ENCODE results near the gene PICK1. TPM values are rescaled to one million over a fixed set of nuclear protein-coding genes. Genes with fewer than 3 reads are reported as not detected.

PICK1 gene
- total and polyA plus RNA-seq, 2 of the 8 experiments (the other 6 are each of a cell fraction or from before 2014, with no cell fraction given), result 20.4 to 22.9 TPM

- no peak within 1 kb of the TSS for H4K5ac ChIP-seq (ENCODE audit: insufficient read length, low read depth, low read length)
- no peak within 1 kb of the TSS for H2BK5ac ChIP-seq (ENCODE audit: low read depth, low read length)
- peaks cover 0 to 2% of the 10 kb centered on the region in 2 experiments for H4K20me1 ChIP-seq (replicated peaks in 1 of 2; ENCODE audit: control insufficient read depth in 1 of 2, insufficient read depth in 2 of 2, low read length in 2 of 2)
- no peak within 1 kb of the TSS for H3K14ac ChIP-seq (ENCODE audit: insufficient read length)
- H2AFZ ChIP-seq (ENCODE audit: low read length), result no peak within 1 kb of the TSS
- H3K27ac ChIP-seq (ENCODE audit: low read depth, low read length), result no peak within 1 kb of the TSS
- no peaks in the 10 kb centered on the region for H3K79me1 ChIP-seq (ENCODE audit: low read depth, low read length)
- TF ChIP-seq TEAD4 (IDR thresholded peaks at IDR 0.05; ENCODE audit: low read depth, low read length), result peak; percentile 75
- TF ChIP-seq SP4 (IDR thresholded peaks at IDR 0.05; ENCODE audit: low read length), result no peak
- no peak within 1 kb of the TSS for H3K4me3 ChIP-seq (ENCODE audit: extremely low read depth in 1 of 4, insufficient read depth in 2 of 4, low read depth in 3 of 4, low read length in 4 of 4)
- peaks cover 7 to 41% (median 32%) of the 10 kb centered on the region in 4 experiments for H3K27me3 ChIP-seq (replicated peaks in 1 of 4; ENCODE audit: control insufficient read depth in 3 of 4, extremely low read depth in 1 of 4, insufficient read depth in 3 of 4, low read length in 3 of 4)
- peak within 1 kb of the TSS; percentile 12; the same call in 1 of the 2 replicates for H2BK12ac ChIP-seq (ENCODE audit: low read depth, low read length)
- WGBS, 2 experiments (ENCODE audit: extremely low coverage in 1 of 2, insufficient coverage in 1 of 2, insufficient read length in 1 of 2, insufficient replicate concordance in 2 of 2, low coverage in 1 of 2, low lambda C conversion rate in 2 of 2, missing lambda C conversion rate in 1 of 2), result 78% methylated on average over 11 of the region's 16 CpGs; no CpG with 5 or more reads in 1 of the 2 experiments
- H3K56ac ChIP-seq (replicated peaks; ENCODE audit: insufficient read length, low read depth, low read length), result no peak within 1 kb of the TSS
- DNase-seq (ENCODE audit: low read depth in 1 of 2, low spot score in 2 of 2), result no peak
- H3K79me2 ChIP-seq (ENCODE audit: control insufficient read depth in 1 of 2, insufficient read depth in 2 of 2, low read length in 2 of 2), result no peaks in the 10 kb centered on the region
- no peaks in the 10 kb centered on the region for H3K36me3 ChIP-seq (ENCODE audit: control insufficient read depth in 2 of 4, insufficient read depth in 4 of 4, low read length in 3 of 4)
- peak within 1 kb of the TSS; percentile 75 for H2BK20ac ChIP-seq (ENCODE audit: low read length)
- no peak within 1 kb of the TSS for H3K23ac ChIP-seq (ENCODE audit: insufficient read length)
- H3K23me2 ChIP-seq (ENCODE audit: low read depth, low read length), result peaks cover 3% of the 10 kb centered on the region
- H3K4ac ChIP-seq (replicated peaks; ENCODE audit: insufficient read length, low read depth, low read length), result no peak within 1 kb of the TSS
- peak within 1 kb of the TSS; percentile 62; the same call in 1 of the 2 replicates for H4K8ac ChIP-seq (ENCODE audit: extremely low read depth, insufficient read depth, low read length)
- no peak within 1 kb of the TSS for H2AK5ac ChIP-seq (ENCODE audit: low read depth, low read length)
- peak within 1 kb of the TSS; percentile 2 to 37; a peak in 2 of 4 replicates for H3K4me2 ChIP-seq (ENCODE audit: insufficient read depth in 1 of 2, low read depth in 2 of 2, low read length in 2 of 2)
- ChIA-PET CTCF (ENCODE audit: partially characterized antibody) (interaction anchor here (0.9 to 4.8 kb wide), 7 partner anchors 10 to 71 kb away, joined by 3 to 64 read pairs (median 8); no protein-coding TSS in a partner anchor), POLR2A (ENCODE audit: partially characterized antibody) (interaction anchor here (0.8 to 1.5 kb wide), 5 partner anchors 9 to 81 kb away, joined by 3 to 5 read pairs (median 3); no protein-coding TSS in a partner anchor)
- H4K91ac ChIP-seq (replicated peaks; ENCODE audit: insufficient read length, low read length), result peak within 1 kb of the TSS; percentile 40
- peak within 1 kb of the TSS; percentile 72; the same call in 1 of the 2 replicates for H2BK15ac ChIP-seq (ENCODE audit: low read length)
- FAIRE-seq, result no peak
- H3K9me3 ChIP-seq (ENCODE audit: insufficient read depth in 2 of 2, low read depth in 1 of 2, low read length in 1 of 2), result no peaks in the 10 kb centered on the region
- H3K18ac ChIP-seq (ENCODE audit: extremely low read depth, low read length), result peak within 1 kb of the TSS; percentile 32; the same call in 1 of the 2 replicates
- no peak within 1 kb of the TSS for H3K9ac ChIP-seq (replicated peaks in 1 of 4; ENCODE audit: extremely low read depth in 1 of 4, low read depth in 3 of 4, low read length in 3 of 4)
- H3K4me1 ChIP-seq (replicated peaks in 1 of 4; ENCODE audit: control insufficient read depth in 3 of 4, insufficient read depth in 4 of 4, low read length in 3 of 4), result peaks cover 0 to 34% (median 23%) of the 10 kb centered on the region in 4 experiments; a peak in 6 of 7 replicates
- no peak within 1 kb of the TSS for H2BK120ac ChIP-seq (replicated peaks; ENCODE audit: low read depth, low read length)
These were observed 26.9 kb downstream of the PICK1 start, which contains the start of gene SLC16A8 for GRCh38 chr22:38083931-38084631. SLC16A8 (minus strand) TSS chr22:38084184; CDS start chr22:38082873, 1,311 bp downstream.
